ENCODE data around the gene GRIN2A.

Gene GRIN2A

DNA sequence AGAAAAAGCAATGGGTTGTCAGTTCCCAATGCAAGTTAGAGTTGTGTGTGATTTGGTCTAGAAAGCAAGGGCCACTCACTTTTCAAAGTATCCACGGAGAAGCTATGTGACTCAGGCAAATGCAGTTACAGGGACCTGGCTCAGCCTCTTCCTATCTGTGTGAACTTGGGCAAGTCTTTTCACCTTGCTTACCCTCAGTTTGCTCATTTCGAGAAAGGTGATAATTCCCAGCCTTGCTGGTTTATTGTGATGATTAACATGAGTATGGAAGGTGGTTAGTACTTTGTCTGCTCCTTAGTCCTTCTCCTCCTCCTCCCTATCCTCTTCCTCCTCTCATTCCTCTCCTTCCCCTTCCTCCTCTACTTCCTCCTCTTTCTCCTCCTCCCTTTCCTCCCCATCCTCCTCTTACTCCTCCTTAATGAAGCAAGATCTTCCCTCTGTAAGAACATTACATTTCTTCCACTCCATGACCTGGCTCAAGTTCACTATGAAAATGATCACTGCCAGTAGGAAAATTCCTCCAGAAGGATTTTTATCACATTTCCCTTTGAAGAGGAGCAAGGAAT lies 204.0 kb downstream of the GRIN2A start:
- H3K36me3 ChIP-seq (ENCODE audit: control insufficient read depth, insufficient read depth, low read length) = no peaks in the 10 kb centered on the region
- no peak overlapping the region for H3K4me3 ChIP-seq (replicated peaks; ENCODE audit: low read depth, low read length)
- H3K27me3 ChIP-seq (replicated peaks; ENCODE audit: control insufficient read depth, insufficient read depth, low read length) = no peaks in the 10 kb centered on the region
- no peak for DNase-seq (ENCODE audit: extremely low read depth, insufficient read length)
- TF ChIP-seq, protein P1, sequence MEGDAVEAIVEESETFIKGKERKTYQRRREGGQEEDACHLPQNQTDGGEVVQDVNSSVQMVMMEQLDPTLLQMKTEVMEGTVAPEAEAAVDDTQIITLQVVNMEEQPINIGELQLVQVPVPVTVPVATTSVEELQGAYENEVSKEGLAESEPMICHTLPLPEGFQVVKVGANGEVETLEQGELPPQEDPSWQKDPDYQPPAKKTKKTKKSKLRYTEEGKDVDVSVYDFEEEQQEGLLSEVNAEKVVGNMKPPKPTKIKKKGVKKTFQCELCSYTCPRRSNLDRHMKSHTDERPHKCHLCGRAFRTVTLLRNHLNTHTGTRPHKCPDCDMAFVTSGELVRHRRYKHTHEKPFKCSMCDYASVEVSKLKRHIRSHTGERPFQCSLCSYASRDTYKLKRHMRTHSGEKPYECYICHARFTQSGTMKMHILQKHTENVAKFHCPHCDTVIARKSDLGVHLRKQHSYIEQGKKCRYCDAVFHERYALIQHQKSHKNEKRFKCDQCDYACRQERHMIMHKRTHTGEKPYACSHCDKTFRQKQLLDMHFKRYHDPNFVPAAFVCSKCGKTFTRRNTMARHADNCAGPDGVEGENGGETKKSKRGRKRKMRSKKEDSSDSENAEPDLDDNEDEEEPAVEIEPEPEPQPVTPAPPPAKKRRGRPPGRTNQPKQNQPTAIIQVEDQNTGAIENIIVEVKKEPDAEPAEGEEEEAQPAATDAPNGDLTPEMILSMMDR (IDR thresholded peaks at IDR 0.05; ENCODE audit: insufficient read depth, low read length, poor library complexity, severe bottlenecking) = no peak

DNA sequence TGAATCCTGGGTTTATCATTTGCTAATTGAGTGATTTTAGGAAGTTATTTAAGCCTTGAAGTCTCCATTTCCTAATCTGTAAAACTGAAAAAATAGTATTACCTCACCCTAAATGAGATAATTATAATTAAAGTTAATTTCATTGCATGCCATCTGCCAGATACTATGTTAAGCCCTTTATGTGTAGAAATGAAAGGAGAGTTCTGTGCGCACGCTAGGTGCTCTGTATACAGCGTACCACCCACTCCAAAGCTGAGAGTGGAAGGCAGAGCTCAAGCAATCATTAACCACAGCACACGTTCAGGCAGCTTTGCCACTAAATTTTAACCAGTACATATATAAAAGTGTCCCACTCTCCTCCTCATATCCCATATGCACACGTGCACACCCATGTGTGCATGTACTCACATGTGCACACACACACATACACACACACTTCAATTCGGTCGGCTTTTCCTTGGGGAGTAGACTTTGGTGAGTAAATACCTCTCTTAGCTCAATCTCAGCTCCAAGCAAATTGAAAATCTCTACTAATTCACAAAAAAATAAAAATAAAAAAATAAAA lies 204.8 kb downstream of the GRIN2A start:
- Histone ChIP-seq H3K36me3 (ENCODE audit: control insufficient read depth, insufficient read depth, low read length) (no peaks in the 10 kb centered on the region), H3K27me3 (replicated peaks; ENCODE audit: control insufficient read depth, insufficient read depth, low read length) (no peaks in the 10 kb centered on the region), H3K4me3 (replicated peaks; ENCODE audit: low read depth, low read length) (no peak overlapping the region)
- no peak for DNase-seq (ENCODE audit: extremely low read depth, insufficient read length)
- TF ChIP-seq, protein P1 (IDR thresholded peaks at IDR 0.05; ENCODE audit: insufficient read depth, low read length, poor library complexity, severe bottlenecking) = no peak

DNA sequence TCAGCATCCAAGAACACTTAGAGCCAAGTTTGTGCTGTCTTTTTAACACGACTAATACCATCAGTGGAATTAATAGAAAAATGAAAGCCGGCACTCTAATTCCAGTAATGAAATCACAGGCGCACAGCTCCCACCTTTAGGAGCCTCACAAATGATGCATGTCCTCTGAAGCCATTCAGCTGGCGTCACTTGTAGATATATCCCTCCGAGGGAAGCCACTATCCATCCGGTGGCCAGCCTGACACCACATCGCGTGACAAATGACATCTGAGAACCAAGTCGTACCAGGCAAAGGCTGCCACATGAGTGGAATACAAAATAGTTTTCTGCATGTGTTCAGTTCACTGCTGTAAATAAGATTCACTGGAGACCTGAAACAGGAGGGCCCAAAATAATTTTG lies 205.6 kb downstream of the GRIN2A start:
- no peak overlapping the region for H3K4me3 ChIP-seq (replicated peaks; ENCODE audit: low read depth, low read length)
- TF ChIP-seq, protein P1 (IDR thresholded peaks at IDR 0.05; ENCODE audit: insufficient read depth, low read length, poor library complexity, severe bottlenecking) = no peak
- DNase-seq (ENCODE audit: extremely low read depth, insufficient read length) = no peak
- H3K36me3 ChIP-seq (ENCODE audit: control insufficient read depth, insufficient read depth, low read length) = no peaks in the 10 kb centered on the region
- H3K27me3 ChIP-seq (replicated peaks; ENCODE audit: control insufficient read depth, insufficient read depth, low read length) = no peaks in the 10 kb centered on the region

DNA sequence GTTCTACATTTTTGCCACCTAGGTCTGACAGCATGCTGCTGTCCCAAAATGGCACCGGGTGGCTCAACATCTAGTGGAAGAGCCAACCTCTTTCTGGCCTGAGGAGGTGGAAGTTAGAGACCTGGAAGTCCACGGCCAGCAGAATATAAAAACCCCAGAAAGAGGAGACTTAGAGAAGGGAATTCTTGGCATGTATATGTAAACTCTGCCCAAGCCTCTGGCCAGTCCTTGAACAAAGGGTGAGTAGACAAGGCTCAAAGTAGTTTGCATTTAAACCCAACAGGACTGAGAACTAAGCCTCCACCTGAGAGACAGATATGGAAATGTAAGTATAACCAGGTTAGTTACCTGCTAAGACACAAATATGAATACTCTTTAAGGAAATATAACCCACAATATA lies 210.3 kb downstream of the GRIN2A start:
- Histone ChIP-seq H3K4me3 (replicated peaks; ENCODE audit: low read depth, low read length) (no peak overlapping the region), H3K27me3 (replicated peaks; ENCODE audit: control insufficient read depth, insufficient read depth, low read length) (no peaks in the 10 kb centered on the region), H3K36me3 (ENCODE audit: control insufficient read depth, insufficient read depth, low read length) (no peaks in the 10 kb centered on the region)
- no peak for DNase-seq (ENCODE audit: extremely low read depth, insufficient read length)
- TF ChIP-seq, protein P1 (IDR thresholded peaks at IDR 0.05; ENCODE audit: insufficient read depth, low read length, poor library complexity, severe bottlenecking) = no peak

DNA sequence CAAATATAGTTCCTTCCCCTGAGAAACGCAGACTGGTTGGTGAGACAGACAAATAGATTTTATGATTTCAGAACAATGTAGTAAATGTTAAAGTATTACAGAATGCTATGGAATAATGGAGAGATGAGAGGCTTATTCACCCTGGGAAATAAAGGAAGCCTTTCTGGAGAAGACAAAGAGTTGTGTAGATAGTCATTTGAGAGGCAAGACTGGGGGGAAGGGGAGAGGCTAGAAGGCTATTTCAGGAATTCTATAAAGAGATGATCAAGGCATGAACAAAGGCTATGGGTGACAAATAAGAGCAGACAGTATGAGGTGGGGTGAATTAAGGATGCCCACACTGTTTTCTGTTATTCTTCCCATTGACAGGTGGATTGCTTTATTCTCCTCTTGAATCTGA lies 211.4 kb downstream of the GRIN2A start:
- Histone ChIP-seq H3K36me3 (ENCODE audit: control insufficient read depth, insufficient read depth, low read length) (no peaks in the 10 kb centered on the region), H3K4me3 (replicated peaks; ENCODE audit: low read depth, low read length) (no peak overlapping the region), H3K27me3 (replicated peaks; ENCODE audit: control insufficient read depth, insufficient read depth, low read length) (no peaks in the 10 kb centered on the region)
- TF ChIP-seq, protein P1 (IDR thresholded peaks at IDR 0.05; ENCODE audit: insufficient read depth, low read length, poor library complexity, severe bottlenecking) = no peak
- DNase-seq (ENCODE audit: extremely low read depth, insufficient read length) = no peak

DNA sequence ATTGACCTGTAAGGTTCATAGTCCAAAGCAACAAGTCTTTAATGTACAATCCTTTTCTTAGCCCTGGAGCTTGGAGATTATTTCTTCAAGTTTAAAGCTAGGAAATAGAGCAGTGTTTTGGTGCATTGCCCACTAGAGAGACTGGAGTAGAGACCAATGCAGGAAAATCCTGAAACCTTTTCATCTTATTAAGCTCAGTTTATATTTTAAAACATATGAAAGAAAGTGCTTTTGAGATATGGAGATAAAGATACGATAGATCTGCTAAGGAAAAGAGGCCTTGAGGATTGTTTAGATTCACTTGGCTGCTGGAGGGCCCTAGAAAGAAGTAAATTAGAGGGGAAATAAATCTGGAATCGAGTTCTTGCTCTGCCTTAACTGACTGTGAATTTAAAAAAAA lies 212.0 kb downstream of the GRIN2A start:
- DNase-seq (ENCODE audit: extremely low read depth, insufficient read length) = no peak
- Histone ChIP-seq H3K36me3 (ENCODE audit: control insufficient read depth, insufficient read depth, low read length) (no peaks in the 10 kb centered on the region), H3K27me3 (replicated peaks; ENCODE audit: control insufficient read depth, insufficient read depth, low read length) (no peaks in the 10 kb centered on the region), H3K4me3 (replicated peaks; ENCODE audit: low read depth, low read length) (no peak overlapping the region)
- TF ChIP-seq, protein P1 (IDR thresholded peaks at IDR 0.05; ENCODE audit: insufficient read depth, low read length, poor library complexity, severe bottlenecking) = no peak
